Activated naive CD4-positive, alpha-beta T cell treated with Interleukin-2 at 50 U/mL for 16 hours (primary cell): ENCODE measurements around the gene PDSS2.
A peak's percentile ranks its signal among the peaks of the same experiment; 100 is the strongest.
"Not testable (repeated sequence)": the region's sequence is repeated elsewhere in the genome, so short reads cannot be mapped to it uniquely, and the experiment has no call there.

Experiments
- DNase-seq: peaks from one replicate; pipeline ENCODE4 v3.0.0-alpha.2; 2020

The PDSS2 gene

GRCh38 chr6:107152638-107153430 is 306.5 kb downstream of the PDSS2 start:
- no peak for DNase-seq

- no peak for DNase-seq
These were observed 314.7 kb downstream of the PDSS2 start for GRCh38 chr6:107144666-107145065.

- DNase-seq: no peak
These were observed 315.4 kb downstream of the PDSS2 start for GRCh38 chr6:107144014-107144413.

- no peak for DNase-seq
These were observed 318.8 kb downstream of the PDSS2 start for GRCh38 chr6:107140581-107140980.

GRCh38 chr6:107136324-107136723 is 323.0 kb downstream of the PDSS2 start:
- DNase-seq: not testable (repeated sequence)

GRCh38 chr6:107135048-107135680 is 324.2 kb downstream of the PDSS2 start:
- DNase-seq: not testable (repeated sequence)

GRCh38 chr6:107132330-107132954 is 326.9 kb downstream of the PDSS2 start:
- DNase-seq: no peak

- DNase-seq: no peak
These were observed 329.9 kb downstream of the PDSS2 start for GRCh38 chr6:107129370-107129925.

GRCh38 chr6:107128577-107128976 is 330.8 kb downstream of the PDSS2 start:
- DNase-seq: no peak

GRCh38 chr6:107128175-107128574 is 331.2 kb downstream of the PDSS2 start:
- DNase-seq: no peak

GRCh38 chr6:107125771-107126170 is 333.6 kb downstream of the PDSS2 start:
- DNase-seq: no peak

GRCh38 chr6:107124934-107125348 is 334.4 kb downstream of the PDSS2 start:
- no peak for DNase-seq

GRCh38 chr6:107123501-107123900 is 335.9 kb downstream of the PDSS2 start:
- no peak for DNase-seq

GRCh38 chr6:107122748-107123147 is 336.6 kb downstream of the PDSS2 start:
- no peak for DNase-seq

- no peak for DNase-seq
These were observed 337.3 kb downstream of the PDSS2 start for GRCh38 chr6:107121964-107122495.

GRCh38 chr6:107121266-107121665 is 338.1 kb downstream of the PDSS2 start:
- DNase-seq: no peak

- DNase-seq: no peak
These were observed 339.0 kb downstream of the PDSS2 start for GRCh38 chr6:107120404-107120803.

GRCh38 chr6:107118976-107119375 is 340.4 kb downstream of the PDSS2 start:
- DNase-seq: no peak

- DNase-seq: not testable (repeated sequence)
These were observed 340.8 kb downstream of the PDSS2 start for GRCh38 chr6:107118540-107118939.

GRCh38 chr6:107116931-107117330 is 342.4 kb downstream of the PDSS2 start:
- no peak for DNase-seq

- DNase-seq: peak; percentile 16
These were observed 343.0 kb downstream of the PDSS2 start for GRCh38 chr6:107116328-107116892.

GRCh38 chr6:107115695-107116327 is 343.6 kb downstream of the PDSS2 start:
- peak; percentile 30 for DNase-seq
